ENCODE data around the gene IL17C. TPM values are rescaled to one million over a fixed set of nuclear protein-coding genes. Genes with fewer than 3 reads are reported as not detected.

The IL17C gene
- total and polyA plus RNA-seq, 9 donors: not detected

DNA sequence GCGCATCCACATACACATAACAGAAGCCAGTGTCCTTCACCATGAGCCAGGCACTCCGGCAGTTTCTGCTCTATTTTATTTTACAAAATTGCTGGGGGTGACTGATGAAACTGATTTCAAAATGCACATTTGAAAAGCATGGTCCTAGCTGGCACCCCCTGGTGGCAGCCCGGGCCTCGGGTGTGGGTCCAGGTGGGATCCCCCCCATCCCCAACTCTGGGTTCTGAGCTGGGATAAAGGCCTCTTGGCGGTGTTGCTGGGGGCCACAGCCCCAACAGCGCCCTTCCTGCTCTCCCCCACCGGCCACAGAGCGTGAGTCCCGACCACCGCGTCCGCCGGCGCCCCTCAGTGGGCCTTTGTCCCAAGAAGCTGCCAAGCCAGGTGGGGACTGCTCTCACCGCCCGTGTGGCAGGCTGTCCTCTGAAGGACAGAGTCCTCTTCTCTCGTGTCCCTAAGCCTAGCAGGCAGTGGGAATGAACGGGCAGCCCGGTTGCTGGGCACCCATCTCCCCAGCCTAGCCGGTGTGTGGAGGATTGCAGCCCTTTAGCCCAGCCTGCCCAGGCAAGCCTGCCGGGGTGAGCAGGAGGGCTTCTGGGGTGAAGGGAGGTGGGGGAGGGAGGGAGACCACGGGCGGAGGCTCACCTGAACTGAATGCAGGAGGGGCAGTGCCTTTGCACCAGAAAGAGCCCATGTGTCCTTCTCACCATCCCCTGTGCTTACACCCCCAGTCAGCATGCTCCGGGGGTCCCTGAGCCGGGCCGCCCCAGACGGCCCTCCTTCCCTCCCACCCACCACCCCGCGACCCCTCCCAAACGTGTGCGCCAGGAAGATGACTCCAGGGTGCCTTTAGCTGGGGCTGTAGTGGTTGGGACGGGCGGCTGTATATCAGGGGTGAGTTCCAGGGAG lies 47.0 kb downstream of the IL17C start:
- Histone ChIP-seq H3K4me3 (no peak overlapping the region), H3K9me3 (no peaks in the 10 kb centered on the region), H3K4me1 (ENCODE audit: insufficient read depth) (peaks cover 2% of the 10 kb centered on the region), H3K27me3 (peaks cover 3% of the 10 kb centered on the region), H3K27ac (no peak overlapping the region), H3K36me3 (no peaks in the 10 kb centered on the region)
- DNase-seq: peak in 1 of 5 donors; percentile 28
- no peak for TF ChIP-seq POLR2A (IDR thresholded peaks at IDR 0.05)
- TF ChIP-seq, protein P1, sequence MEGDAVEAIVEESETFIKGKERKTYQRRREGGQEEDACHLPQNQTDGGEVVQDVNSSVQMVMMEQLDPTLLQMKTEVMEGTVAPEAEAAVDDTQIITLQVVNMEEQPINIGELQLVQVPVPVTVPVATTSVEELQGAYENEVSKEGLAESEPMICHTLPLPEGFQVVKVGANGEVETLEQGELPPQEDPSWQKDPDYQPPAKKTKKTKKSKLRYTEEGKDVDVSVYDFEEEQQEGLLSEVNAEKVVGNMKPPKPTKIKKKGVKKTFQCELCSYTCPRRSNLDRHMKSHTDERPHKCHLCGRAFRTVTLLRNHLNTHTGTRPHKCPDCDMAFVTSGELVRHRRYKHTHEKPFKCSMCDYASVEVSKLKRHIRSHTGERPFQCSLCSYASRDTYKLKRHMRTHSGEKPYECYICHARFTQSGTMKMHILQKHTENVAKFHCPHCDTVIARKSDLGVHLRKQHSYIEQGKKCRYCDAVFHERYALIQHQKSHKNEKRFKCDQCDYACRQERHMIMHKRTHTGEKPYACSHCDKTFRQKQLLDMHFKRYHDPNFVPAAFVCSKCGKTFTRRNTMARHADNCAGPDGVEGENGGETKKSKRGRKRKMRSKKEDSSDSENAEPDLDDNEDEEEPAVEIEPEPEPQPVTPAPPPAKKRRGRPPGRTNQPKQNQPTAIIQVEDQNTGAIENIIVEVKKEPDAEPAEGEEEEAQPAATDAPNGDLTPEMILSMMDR (IDR thresholded peaks at IDR 0.05): no peak
- no peak for TF ChIP-seq EP300 (IDR thresholded peaks at IDR 0.05)
- WGBS, 3 donors: 3 to 5% (median 4%) methylated on average over 28 to 33 of the region's 33 CpGs
- intact Hi-C loops (cut with DNase I): no loop called here

DNA sequence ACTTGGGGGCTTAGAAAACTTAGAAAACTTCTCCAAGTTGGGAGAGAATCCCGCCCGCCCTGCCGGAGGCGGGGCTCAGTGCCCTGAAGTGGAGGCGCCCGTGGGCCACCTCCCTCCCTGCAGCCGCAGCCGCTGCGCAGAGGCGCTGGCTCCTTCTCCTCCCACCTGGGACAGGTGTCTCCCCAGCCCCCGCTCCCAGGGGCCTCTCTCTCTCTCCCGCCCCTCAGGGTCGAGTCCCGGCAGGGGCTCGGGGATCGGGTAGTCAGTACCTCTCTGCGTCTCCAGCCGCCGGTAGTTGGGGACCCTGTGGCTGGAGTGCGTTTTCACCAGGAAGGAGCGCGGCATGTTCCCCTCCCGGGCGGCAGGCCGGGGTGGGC lies 47.7 kb downstream of the IL17C start:
- 0 to 1% (median 0%) methylated on average over 9 to 25 of the region's 25 CpGs for WGBS, 3 donors
- TF ChIP-seq POLR2A (IDR thresholded peaks at IDR 0.05): no peak
- TF ChIP-seq, protein P1 (IDR thresholded peaks at IDR 0.05): no peak
- TF ChIP-seq EP300 (IDR thresholded peaks at IDR 0.05): no peak

DNA sequence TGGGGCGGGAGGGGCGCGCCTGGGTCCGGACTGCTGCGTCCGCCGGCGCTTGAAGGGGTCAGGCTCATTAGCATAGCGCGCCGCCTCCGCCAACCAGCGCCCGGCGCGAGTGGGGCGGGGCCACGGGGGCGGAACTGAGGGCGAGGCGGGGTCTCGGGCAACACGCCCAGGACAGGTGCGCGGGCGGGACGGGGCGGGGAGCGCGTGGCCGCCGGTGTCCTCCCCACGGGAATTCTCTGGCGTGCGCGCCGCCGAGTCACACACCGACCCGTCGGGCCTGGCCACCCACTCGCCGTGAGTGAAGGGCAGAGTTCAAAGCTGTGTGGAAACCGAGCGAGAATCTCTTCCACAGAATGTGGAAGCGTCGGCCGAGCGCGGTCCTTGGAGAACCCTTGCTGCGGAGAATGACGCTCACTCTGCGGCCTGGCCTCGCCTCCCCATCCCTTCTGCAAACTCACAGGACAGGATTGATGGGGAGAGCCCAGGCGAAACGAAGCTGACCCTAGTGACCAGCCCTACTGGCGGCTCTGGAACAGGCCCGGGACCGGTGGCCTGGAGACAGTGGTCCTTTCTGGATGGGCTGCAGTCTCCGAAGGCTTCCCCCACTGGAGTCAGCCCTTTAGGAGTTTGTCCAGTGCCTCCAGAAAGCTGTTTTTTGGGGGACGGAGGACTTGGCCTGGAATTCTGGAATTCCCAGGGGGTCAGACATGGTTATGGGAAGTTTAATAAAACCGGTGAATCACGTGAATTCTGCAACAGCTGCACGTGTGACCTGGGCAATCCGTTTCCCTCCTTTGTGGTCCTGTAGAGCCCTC lies 48.3 kb downstream of the IL17C start, which contains the start of gene SNAI3:
TSS of gene SNAI3 (minus strand) at position 69 of the 815 bp plus-strand sequence. CDS start 101 bp downstream, outside the sequence.
- peaks cover 2% of the 10 kb centered on the region for H3K4me1 ChIP-seq (ENCODE audit: insufficient read depth)
- H3K27ac ChIP-seq: no peak within 1 kb of the TSS
- WGBS, 3 donors: 2 to 6% (median 5%) methylated on average over 36 to 65 of the region's 65 CpGs
- DNase-seq: peak in 4 of 5 donors; percentile 40 to 78 (median 65)
- TF ChIP-seq POLR2A (IDR thresholded peaks at IDR 0.05): no peak
- intact Hi-C loops (cut with DNase I): no loop called here
- H3K4me3 ChIP-seq: peak within 1 kb of the TSS; percentile 23
- no peaks in the 10 kb centered on the region for H3K9me3 ChIP-seq
- no peaks in the 10 kb centered on the region for H3K36me3 ChIP-seq
- peaks cover 5% of the 10 kb centered on the region for H3K27me3 ChIP-seq

More for the DNA sequence above, 47.7 kb downstream of the IL17C start:
- Histone ChIP-seq H3K9me3 (no peaks in the 10 kb centered on the region), H3K36me3 (no peaks in the 10 kb centered on the region), H3K4me1 (ENCODE audit: insufficient read depth) (peaks cover 2% of the 10 kb centered on the region), H3K4me3 (peak overlapping the region; percentile 23), H3K27ac (no peak overlapping the region), H3K27me3 (peaks cover 5% of the 10 kb centered on the region)
- intact Hi-C loops (cut with DNase I): no loop called here
- DNase-seq: no peak

DNA sequence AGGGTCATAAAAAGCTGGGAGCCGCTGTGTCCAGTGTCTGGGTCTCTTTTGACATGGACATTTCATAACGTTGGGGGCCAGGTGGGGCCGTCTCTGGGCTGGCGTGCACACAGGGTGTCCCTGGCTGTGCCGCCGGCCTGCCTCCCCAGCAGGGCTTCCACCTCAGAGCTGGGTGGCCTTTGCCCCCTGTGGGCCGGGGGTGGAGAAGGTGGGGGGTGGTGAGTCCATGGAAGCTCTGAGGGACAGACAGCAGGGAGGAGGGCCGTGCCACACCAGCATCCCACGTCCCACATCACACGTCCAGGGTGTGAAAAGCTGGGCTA lies 48.8 kb downstream of the IL17C start:
- peaks cover 2% of the 10 kb centered on the region for H3K4me1 ChIP-seq (ENCODE audit: insufficient read depth)
- no peak overlapping the region for H3K27ac ChIP-seq
- no peak overlapping the region for H3K4me3 ChIP-seq
- 37 to 51% (median 40%) methylated on average over 9 to 10 of the region's 10 CpGs for WGBS, 3 donors
- TF ChIP-seq, protein P1 (IDR thresholded peaks at IDR 0.05): no peak
- TF ChIP-seq POLR2A (IDR thresholded peaks at IDR 0.05) (no peak), EP300 (IDR thresholded peaks at IDR 0.05) (no peak)
- intact Hi-C loops (cut with DNase I): no loop called here
- DNase-seq: no peak
- peaks cover 5% of the 10 kb centered on the region for H3K27me3 ChIP-seq
- H3K9me3 ChIP-seq: no peaks in the 10 kb centered on the region
- H3K36me3 ChIP-seq: no peaks in the 10 kb centered on the region

Data from ovary (tissue), 9 donors.